NCI-H2196 treated with DMSO at 0.1 percent for 48 hours (cell line): ENCODE data around the gene SLC9A2.

Experiments
- DNase-seq: peaks from one replicate; lab custom pipeline; 2025; ENCODE audit not compliant: unreplicated experiment; lab: John Stamatoyannopoulos, UW

Gene SLC9A2

DNA sequence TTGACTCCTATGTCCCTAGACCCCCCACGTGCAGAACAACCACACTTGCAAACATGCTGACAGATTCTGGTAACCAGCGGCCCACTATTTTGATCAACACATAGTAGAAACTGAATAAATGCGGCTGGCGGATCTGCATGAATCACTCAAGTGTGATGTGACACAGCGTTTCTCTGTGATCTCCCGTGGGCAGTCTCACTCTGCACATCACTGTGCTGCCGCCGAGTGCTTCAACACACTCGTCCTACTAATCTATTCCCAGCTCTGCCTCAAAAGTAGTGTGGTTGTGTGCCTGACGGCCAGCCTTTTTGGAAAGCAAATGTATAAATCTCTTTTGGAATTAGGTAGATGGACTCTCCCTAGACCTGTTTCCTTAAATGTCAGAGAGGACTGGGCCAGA is 105.2 kb downstream of the SLC9A2 start:
- DNase-seq: no peak

DNA sequence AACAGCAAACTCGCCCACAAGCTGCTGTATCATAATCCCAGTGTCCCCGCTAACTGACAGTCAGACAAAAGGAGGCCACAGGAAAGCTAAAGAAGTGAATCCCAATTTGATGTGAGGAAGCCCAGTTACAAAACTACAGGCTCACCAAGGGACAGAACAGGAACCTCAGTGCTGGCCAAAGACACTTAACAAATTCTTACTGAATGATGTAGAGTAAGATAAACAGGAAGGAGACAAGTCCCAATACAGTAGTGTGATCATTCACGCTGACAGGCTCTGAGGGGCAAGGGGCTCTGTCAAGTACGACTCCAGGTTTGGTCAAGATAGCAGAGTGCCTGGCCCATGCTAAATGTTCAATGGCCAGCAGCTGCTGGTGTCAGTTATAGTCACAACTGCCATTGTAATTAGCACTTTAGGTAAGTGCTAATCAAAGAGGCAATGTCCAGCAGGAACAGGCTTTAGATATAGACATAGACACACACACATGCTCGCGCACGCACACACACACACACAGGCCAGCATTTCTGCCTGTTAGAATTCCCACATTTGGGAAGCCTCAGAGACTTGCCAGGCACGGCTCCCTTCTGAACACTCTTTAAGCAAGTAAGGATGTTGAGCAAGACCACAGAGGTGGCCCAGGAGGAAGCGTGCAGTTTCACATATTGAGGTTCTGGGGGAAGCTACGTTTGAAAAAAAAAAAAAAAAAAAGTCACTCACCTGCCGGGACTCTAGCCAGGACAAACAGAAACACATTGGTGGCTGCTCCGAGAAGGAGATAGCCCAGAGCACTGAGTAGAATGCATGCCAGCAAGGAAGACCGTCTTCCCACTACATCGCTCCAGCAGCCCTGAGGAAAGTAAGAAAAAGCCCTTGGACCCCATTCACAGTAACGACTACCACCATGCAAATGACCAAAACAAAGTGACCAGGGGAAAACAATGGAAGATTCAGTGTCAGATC is 107.1 kb downstream of the SLC9A2 start:
- DNase-seq: no peak

GRCh38 chr2:102735416-102736109 is 116.2 kb downstream of the SLC9A2 start:
- peak; percentile 3 for DNase-seq

DNA sequence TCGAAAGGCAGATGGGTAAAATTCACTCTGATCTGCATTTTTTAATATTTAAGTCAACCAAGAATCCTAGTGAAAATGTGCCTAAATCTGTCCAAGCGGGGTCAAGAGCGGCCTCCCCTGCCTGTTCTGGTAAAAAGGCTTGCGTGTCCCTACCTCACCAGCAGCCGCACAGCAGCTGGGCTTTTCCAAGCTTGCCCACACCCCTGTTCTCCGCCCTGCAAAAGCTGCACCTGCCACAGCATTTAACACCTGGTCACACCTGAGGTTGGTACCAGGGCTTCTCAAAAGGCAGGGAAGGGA is 116.7 kb downstream of the SLC9A2 start:
- peak; percentile 15 for DNase-seq

- DNase-seq: peak; percentile 50
Measured at GRCh38 chr2:102736410-102737409, 117.4 kb downstream of the SLC9A2 start.

DNA sequence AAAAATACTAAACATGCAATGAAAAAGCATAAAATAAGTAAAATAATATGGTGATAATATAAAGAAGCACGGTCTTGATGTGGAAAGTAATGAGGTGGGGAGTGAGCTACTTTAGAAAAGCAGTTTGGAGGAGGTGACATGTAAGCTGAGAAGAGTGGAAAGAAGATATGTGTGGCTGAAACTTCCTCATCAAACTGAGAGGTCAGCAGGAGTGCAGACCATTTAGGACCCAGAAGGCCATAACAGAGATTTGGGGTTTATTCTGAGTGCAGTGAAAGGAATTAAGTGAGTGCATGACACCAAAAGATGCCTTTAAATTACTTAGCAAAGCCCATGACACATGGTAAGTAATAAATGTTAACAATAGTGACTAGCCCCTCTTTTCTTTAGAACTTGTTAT is 118.1 kb downstream of the SLC9A2 start:
- no peak for DNase-seq

DNA sequence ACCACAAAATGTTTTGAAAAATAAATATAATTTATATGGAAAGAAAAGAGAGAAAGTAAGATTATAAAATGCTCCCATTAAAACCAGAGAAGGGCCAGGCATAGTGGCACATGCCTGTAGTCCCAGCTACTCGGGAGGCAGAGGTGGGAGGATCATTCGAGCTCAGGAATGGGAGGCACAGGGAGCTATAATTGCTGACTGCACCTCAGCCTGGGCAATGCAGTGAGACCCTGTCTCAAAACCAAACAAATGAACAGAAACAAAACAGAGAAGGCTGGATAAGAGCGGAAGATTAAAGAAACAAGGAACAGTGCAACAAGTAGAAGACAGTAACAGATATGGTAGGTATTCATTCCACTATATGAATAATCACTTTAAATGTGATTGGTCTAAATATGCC is 123.9 kb downstream of the SLC9A2 start:
- DNase-seq: no peak

- no peak for DNase-seq
Measured at GRCh38 chr2:102748107-102748506, 128.8 kb downstream of the SLC9A2 start.

DNA sequence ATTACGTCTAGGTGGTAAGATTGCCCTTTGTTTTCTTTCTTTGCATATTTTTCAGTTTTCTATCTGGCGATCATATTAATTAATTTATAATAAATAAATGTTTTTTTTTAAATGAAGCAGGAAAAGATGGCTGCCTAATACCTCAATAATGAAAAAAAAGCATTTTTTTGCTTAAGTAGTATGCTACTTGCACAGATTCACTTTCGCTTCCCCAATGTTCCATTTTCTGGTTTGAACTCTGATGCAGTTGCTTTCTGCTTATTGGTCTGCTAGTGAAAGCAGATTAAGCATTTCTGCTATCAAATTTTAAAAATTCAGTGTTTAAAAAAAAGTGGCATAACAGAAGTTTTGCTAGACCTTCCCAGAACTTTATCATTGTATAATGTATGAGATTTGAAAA is 130.6 kb downstream of the SLC9A2 start:
- DNase-seq: no peak

- peak; percentile 49 for DNase-seq
Measured at GRCh38 chr2:102753563-102754159, 134.3 kb downstream of the SLC9A2 start.

- no peak for DNase-seq
Measured at GRCh38 chr2:102754456-102755145, 135.2 kb downstream of the SLC9A2 start.

GRCh38 chr2:102755284-102755683 is 135.9 kb downstream of the SLC9A2 start:
- DNase-seq: no peak

- DNase-seq: no peak
Measured at GRCh38 chr2:102758439-102758838, 139.1 kb downstream of the SLC9A2 start.
